ENCODE measurements around the gene SMIM24.

Gene SMIM24

GRCh38 chr19:3497757-3498520 is 17.6 kb upstream of the SMIM24 start:
- Histone ChIP-seq H3K36me3 (replicated peaks) (peaks cover 21% of the 10 kb centered on the region), H3K9me3 (no peaks in the 10 kb centered on the region), H3K27me3 (ENCODE audit: low read depth) (no peaks in the 10 kb centered on the region), H3K4me3 (no peak overlapping the region), H3K4me1 (peaks cover 10% of the 10 kb centered on the region; the same call in 1 of the 2 replicates)
- DNase-seq (ENCODE audit: low spot score in 2 of 2), result no peak
- in situ Hi-C loops (cut with MboI; ENCODE audit: low sequenced_read_pairs), result no loop called here

DNA sequence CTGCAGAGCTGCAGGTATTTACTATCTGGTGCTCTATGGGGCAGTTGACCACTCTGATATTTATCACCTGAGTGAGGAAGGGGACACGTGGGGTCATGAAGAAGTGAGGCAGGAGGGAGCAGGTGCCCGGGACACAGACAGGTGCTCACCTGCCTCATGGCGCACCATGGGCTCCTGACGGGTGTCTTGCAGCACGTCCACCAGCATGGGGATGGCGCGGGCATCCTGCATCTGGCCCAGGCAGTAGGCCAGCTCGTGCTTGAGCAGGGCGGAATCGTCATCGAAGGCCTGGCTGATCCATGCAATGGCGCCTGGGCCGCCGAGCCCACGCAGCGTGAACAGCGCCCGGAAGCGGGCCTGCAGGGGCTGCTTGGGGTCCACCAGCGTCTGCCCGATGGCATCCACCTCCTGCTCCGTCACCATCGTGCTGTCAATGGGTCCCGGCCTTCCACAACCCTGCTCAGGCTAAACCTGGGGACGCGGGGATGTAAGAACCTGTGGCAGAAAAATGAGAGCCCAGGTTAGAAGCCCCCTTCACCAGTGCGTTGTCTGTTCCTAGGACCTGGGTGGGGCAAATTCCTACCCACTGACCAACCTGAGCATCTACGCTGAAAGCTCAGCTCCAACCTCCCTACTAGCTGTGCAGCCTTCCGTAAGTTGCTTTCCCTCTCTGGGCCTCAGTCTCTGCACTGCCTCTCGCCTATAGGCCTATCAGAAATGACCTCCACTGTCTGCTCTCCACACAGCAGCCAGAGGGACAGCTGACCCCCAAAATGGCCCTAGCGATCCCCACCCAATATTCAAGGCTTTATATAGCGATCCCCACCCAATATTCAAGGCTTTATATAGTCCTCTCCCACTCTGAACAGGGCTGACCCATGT is 16.3 kb upstream of the SMIM24 start:
- Histone ChIP-seq H3K36me3 (replicated peaks) (peaks cover 23% of the 10 kb centered on the region), H3K9me3 (no peaks in the 10 kb centered on the region), H3K27me3 (ENCODE audit: low read depth) (no peaks in the 10 kb centered on the region), H3K4me1 (peaks cover 10% of the 10 kb centered on the region; the same call in 1 of the 2 replicates), H3K4me3 (no peak overlapping the region)
- no peak for DNase-seq (ENCODE audit: low spot score in 2 of 2)
- in situ Hi-C loops (cut with MboI; ENCODE audit: low sequenced_read_pairs), result no loop called here

DNA sequence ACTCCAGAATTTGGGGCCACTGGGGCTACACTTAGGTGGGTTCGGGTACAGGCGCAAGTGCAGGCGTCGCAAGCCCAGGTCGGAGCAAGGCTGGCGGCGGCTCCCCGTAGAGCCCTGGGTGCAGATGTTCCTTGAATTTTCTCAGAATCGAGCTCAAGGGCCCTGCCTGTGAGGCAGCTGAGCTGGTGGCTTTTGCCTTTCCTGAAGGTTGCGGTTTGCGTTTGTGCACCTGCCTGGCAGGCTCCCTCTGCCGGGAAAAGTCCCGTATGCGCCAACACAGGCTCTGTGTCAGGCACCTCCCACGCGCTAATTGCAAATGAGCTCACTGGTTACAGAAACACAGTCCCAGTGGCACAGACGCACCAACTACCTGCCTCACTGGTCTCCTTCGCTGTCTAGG is 14.2 kb upstream of the SMIM24 start:
- Histone ChIP-seq H3K4me1 (peaks cover 5% of the 10 kb centered on the region; the same call in 1 of the 2 replicates), H3K27me3 (ENCODE audit: low read depth) (no peaks in the 10 kb centered on the region), H3K9me3 (no peaks in the 10 kb centered on the region), H3K4me3 (no peak overlapping the region), H3K36me3 (replicated peaks) (peaks cover 26% of the 10 kb centered on the region)
- in situ Hi-C loops (cut with MboI; ENCODE audit: low sequenced_read_pairs), result no loop called here
- DNase-seq (ENCODE audit: low spot score in 2 of 2), result no peak

GRCh38 chr19:3494051-3494450 is 13.7 kb upstream of the SMIM24 start:
- no peak overlapping the region for H3K4me3 ChIP-seq
- no peaks in the 10 kb centered on the region for H3K27me3 ChIP-seq (ENCODE audit: low read depth)
- in situ Hi-C loops (cut with MboI; ENCODE audit: low sequenced_read_pairs), result no loop called here
- peak in 1 of 2 experiments; percentile 62 for DNase-seq (ENCODE audit: low spot score in 2 of 2)
- H3K9me3 ChIP-seq, result no peaks in the 10 kb centered on the region
- peaks cover under 1% of the 10 kb centered on the region; the same call in 1 of the 2 replicates for H3K4me1 ChIP-seq
- peaks cover 26% of the 10 kb centered on the region for H3K36me3 ChIP-seq (replicated peaks)

DNA sequence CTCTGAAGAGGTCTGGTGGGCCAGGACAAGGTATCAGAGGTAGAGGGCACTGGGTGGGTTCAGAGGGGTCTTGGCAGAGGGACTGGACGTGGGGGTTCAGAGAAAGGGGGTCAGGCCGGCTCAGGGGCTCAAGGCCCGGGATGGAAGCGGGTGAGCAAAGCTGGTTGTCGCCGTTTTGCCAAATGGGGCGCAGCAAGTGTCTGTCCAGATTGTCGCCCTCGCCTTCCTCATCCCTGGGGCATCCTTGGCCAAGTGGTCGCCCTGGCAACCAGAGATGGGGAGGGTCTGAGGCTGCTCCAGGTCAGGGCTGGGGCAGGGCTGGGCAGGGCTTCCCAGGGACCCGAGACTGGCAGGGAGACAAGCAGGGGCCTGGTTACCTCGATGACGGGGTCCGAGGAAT is 13.3 kb upstream of the SMIM24 start:
- in situ Hi-C loops (cut with MboI; ENCODE audit: low sequenced_read_pairs), result no loop called here
- H3K4me1 ChIP-seq, result no peaks in the 10 kb centered on the region
- H3K4me3 ChIP-seq, result no peak overlapping the region
- no peak for DNase-seq (ENCODE audit: low spot score in 2 of 2)
- peaks cover 26% of the 10 kb centered on the region for H3K36me3 ChIP-seq (replicated peaks)
- H3K27me3 ChIP-seq (ENCODE audit: low read depth), result no peaks in the 10 kb centered on the region
- no peaks in the 10 kb centered on the region for H3K9me3 ChIP-seq

- in situ Hi-C loops (cut with MboI; ENCODE audit: low sequenced_read_pairs), result no loop called here
- no peak for DNase-seq (ENCODE audit: low spot score in 2 of 2)
- Histone ChIP-seq H3K4me3 (no peak overlapping the region), H3K27me3 (ENCODE audit: low read depth) (no peaks in the 10 kb centered on the region), H3K4me1 (no peaks in the 10 kb centered on the region), H3K36me3 (replicated peaks) (peaks cover 26% of the 10 kb centered on the region), H3K9me3 (no peaks in the 10 kb centered on the region)
These were observed 12.6 kb upstream of the SMIM24 start for GRCh38 chr19:3492919-3493318.

- DNase-seq (ENCODE audit: low spot score in 2 of 2), result no peak
- in situ Hi-C loops (cut with MboI; ENCODE audit: low sequenced_read_pairs), result no loop called here
- Histone ChIP-seq H3K36me3 (replicated peaks) (peaks cover 26% of the 10 kb centered on the region), H3K4me1 (no peaks in the 10 kb centered on the region), H3K9me3 (no peaks in the 10 kb centered on the region), H3K27me3 (ENCODE audit: low read depth) (no peaks in the 10 kb centered on the region), H3K4me3 (no peak overlapping the region)
These were observed 12.0 kb upstream of the SMIM24 start for GRCh38 chr19:3492131-3492839.

DNA sequence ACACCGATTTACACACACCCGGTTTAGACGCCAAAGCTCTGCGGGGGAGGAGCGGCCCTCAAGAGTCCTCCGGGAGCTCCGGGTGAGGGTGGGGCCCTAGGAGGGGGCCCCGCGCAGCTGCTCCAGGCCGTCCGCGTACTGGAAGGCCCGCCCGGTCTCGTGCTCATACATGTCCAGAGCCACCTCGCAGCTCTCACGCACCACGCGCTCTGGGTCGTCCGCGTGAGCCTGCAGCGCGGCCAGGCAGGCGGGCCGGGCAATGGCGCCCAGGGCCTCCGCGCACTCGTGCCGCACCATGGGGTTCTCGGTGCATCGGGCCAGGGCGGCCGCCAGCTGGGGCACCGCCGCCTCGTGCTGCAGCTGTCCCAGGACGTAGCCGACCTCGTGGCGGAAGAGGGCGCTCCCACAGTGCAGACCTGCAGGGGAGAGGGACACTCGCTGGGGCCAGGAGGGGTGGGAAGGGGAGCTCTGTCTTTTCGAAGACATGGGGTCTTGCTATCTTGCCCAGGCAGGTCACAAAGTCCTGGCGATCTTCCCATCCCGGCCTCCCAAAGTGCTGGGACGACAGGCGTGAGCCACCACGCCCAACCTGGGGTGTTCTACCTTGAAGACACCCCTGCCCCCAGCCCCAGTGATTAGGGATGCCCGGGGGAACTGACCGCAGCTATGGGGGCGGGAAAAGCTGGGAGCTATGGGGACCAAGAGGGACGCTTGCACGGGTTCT is 11.2 kb upstream of the SMIM24 start:
- in situ Hi-C loops (cut with MboI; ENCODE audit: low sequenced_read_pairs), result no loop called here
- Histone ChIP-seq H3K9me3 (no peaks in the 10 kb centered on the region), H3K27me3 (ENCODE audit: low read depth) (no peaks in the 10 kb centered on the region), H3K36me3 (replicated peaks) (peaks cover 23% of the 10 kb centered on the region), H3K4me1 (no peaks in the 10 kb centered on the region), H3K4me3 (no peak overlapping the region)
- no peak for DNase-seq (ENCODE audit: low spot score in 2 of 2)

DNA sequence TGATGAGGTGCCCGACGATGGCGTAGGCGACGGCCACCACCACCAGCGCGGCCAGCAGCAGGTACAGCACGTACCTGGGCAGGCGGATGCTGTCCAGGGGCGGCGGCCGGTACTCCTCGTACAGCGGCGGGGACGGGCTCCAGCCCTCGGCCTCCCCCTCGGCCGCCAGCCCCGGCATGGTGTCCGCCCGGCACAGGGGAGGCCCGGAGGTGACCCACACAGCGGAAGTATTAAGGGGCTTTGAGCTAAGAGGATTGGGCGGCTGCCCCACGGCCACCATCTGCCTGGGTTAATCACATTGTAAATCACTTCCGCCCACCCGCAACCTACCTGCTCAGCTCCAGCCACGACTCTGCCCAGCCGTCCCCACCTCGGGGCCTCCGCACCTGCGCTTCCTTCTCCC is 2.9 kb upstream of the SMIM24 start, which contains the start of gene SMIM44:
Gene SMIM44, minus strand, starts transcription at position 216 of the 403 bp plus-strand sequence. Its CDS starts 38 bp downstream, at position 178.
- Histone ChIP-seq H3K36me3 (replicated peaks) (no peaks in the 10 kb centered on the region), H3K27me3 (ENCODE audit: low read depth) (no peaks in the 10 kb centered on the region), H3K4me3 (no peak within 1 kb of the TSS), H3K4me1 (no peaks in the 10 kb centered on the region), H3K9me3 (no peaks in the 10 kb centered on the region)
- DNase-seq (ENCODE audit: low spot score in 2 of 2), result no peak
- in situ Hi-C loops (cut with MboI; ENCODE audit: low sequenced_read_pairs), result no loop called here

- no peaks in the 10 kb centered on the region for H3K36me3 ChIP-seq (replicated peaks)
- H3K4me1 ChIP-seq, result no peaks in the 10 kb centered on the region
- DNase-seq (ENCODE audit: low spot score in 2 of 2), result no peak
- H3K27me3 ChIP-seq (ENCODE audit: low read depth), result no peaks in the 10 kb centered on the region
- no peaks in the 10 kb centered on the region for H3K9me3 ChIP-seq
- no peak overlapping the region for H3K4me3 ChIP-seq
- in situ Hi-C loops (cut with MboI; ENCODE audit: low sequenced_read_pairs), result no loop called here
These were observed 2.3 kb upstream of the SMIM24 start for GRCh38 chr19:3482507-3483225.

DNA sequence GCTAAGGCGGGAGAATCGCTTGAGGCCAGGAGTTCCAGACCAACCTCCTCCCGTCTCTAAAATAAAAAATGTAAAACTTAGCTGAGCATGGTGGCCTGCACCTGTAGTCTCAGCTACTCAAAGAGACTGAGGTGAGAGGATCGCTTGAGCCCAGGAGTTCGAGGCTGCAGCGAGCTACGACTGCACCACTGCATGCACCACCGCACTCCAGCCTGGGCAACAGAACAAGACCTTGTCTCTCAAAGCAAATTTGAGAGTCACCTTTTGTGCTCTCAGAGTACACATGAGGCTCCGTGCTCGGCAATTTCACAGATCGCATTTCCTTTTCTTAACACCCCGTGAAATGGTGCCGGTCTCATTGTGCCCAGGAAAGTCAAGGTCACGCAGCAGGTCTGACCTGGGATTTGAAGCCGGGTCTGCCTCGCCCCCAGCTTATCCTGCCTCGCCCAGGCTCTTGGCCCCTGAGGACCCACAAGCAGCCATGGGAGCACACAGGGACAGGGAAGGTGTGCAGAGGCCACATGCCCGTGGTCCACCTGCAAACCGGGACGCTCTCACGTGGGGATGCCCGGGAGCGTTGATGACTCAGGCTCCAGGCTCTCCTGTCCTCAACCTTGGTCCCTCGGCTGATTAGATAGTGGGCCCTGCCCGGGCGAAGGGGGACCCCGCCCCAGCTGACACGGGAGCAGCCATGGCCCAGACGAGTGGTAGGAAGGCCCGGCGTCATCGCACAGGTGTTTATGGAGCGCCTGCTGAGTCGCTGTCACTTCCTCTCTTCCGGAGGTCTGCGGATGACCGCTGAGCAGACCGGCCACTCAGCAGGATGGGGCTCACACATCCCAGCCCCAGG is 1.1 kb upstream of the SMIM24 start:
- no peaks in the 10 kb centered on the region for H3K9me3 ChIP-seq
- no peaks in the 10 kb centered on the region for H3K27me3 ChIP-seq (ENCODE audit: low read depth)
- DNase-seq (ENCODE audit: low spot score in 2 of 2), result no peak
- H3K4me3 ChIP-seq, result no peak overlapping the region
- in situ Hi-C loops (cut with MboI; ENCODE audit: low sequenced_read_pairs), result no loop called here
- H3K4me1 ChIP-seq, result no peaks in the 10 kb centered on the region
- no peaks in the 10 kb centered on the region for H3K36me3 ChIP-seq (replicated peaks)

DNA sequence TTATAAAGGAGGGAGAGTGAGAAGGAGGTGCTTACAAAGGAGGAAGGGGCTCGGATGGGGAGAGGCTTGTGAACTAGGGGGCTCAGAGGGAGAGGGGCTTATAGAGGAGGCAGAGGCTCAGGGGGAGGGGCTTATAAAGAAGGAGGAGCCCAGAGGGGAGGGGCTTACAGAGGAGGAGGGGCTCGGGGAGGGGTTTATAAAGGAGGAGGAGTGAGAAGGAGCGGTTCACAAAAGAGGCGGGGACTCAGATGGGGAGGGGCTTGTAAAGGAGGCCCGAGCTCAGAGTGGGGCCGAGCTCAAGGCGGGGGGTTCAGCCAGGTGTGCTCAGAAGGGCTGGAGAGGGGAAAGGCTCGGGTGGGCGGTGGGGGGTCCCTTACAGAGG is 500 bp downstream of the SMIM24 start:
- Histone ChIP-seq H3K4me1 (no peaks in the 10 kb centered on the region), H3K9me3 (no peaks in the 10 kb centered on the region), H3K27me3 (ENCODE audit: low read depth) (no peaks in the 10 kb centered on the region), H3K36me3 (replicated peaks) (no peaks in the 10 kb centered on the region), H3K4me3 (no peak overlapping the region)
- peak in 1 of 2 experiments; percentile 62 for DNase-seq (ENCODE audit: low spot score in 2 of 2)
- in situ Hi-C loops (cut with MboI; ENCODE audit: low sequenced_read_pairs), result no loop called here
